ENCODE data around the gene INF2.

INF2 gene

DNA sequence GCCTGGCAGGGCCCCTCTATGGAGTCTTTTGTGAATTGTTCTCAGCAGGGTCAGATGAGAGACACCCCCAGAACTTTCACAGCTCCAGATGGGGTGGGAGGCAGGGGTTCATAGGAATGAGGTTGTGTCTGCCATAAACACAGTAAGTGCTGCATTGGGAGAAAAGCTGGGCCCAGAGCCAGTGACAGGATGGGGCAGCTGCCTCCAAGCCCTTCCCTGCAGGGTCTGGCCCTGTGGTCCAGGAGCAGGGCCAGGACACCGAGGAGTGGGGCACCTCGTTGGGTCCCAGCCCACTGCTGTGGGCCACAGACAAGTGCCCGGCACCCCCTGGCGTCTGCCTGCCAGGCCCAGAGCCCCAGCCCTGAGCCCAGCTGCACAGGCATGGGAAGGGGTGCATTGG, 13.3 kb downstream of the INF2 start:
- no peak for DNase-seq (ENCODE audit: low read depth, low spot score)

DNA sequence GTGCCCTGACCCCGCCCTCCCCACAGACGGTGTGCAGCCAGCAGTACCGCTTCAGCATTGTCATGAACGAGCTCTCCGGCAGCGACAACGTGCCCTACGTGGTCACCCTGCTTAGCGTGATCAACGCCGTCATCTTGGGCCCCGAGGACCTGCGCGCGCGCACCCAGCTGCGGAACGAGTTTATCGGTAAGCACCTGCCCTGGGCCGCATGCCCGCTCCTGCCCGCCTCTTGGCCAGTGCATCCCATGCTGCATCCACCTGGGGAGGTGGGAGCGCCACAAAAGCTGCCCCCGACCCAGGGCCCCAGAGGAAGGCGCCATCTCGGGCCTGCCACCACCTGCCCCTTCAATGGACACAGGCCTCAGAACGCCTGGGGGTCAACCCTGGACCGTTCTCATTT, 13.9 kb downstream of the INF2 start:
- DNase-seq (ENCODE audit: low read depth, low spot score), result no peak

DNA sequence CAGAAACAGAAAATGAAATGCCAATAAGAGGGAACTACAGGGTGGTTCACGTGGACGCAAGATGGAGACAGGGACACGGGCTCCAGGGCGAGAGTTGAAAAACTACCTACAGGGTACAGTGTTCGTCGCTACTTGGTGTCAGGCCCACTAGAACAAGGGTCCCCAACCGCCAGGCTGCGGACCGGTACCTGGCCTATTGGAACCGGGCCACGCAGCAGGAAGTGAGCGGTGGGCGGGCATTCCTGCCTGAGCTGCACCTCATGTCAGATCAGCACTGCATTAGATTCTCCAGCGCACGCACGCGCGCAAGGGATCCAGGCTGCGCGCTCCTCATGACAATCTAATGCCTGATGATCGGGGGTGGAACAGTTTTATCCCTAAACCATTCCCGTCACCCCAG, 14.8 kb downstream of the INF2 start:
- DNase-seq (ENCODE audit: low read depth, low spot score), result no peak

DNA sequence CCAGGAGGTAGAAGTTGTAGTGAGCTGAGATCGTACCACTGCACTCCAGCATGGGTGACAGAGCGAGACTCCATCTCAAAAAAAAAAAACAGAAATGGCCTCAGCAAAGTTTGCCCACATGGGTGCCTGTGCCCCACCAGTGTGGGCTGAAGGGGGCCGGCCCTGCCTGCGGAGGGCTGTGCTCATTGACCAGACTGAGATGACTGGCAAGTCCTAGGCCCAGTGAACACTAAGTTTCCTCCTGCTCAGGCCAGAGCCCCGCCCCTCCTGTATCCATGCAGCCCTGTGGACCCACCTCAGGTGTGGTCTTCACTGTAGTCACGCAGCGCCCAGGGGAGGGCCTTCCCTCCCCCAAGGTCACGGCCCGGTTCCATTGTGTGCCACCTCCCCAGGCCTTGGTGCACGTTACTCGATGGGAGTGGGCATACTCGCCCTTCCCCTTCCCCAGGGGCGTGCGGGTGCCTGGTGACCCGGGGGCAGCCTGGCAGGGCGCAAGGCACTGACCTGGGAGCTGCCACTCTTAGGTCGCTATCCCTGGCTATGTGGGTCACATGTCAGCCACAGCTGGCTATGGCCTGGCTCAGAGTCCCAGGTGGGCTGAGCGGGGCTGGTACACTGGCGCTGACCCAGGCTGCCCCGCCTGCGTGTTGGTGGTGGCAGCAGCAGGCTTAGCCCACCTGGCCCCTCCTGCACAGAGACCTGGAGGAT, 16.1 kb downstream of the INF2 start:
- no peak for DNase-seq (ENCODE audit: low read depth, low spot score)

DNA sequence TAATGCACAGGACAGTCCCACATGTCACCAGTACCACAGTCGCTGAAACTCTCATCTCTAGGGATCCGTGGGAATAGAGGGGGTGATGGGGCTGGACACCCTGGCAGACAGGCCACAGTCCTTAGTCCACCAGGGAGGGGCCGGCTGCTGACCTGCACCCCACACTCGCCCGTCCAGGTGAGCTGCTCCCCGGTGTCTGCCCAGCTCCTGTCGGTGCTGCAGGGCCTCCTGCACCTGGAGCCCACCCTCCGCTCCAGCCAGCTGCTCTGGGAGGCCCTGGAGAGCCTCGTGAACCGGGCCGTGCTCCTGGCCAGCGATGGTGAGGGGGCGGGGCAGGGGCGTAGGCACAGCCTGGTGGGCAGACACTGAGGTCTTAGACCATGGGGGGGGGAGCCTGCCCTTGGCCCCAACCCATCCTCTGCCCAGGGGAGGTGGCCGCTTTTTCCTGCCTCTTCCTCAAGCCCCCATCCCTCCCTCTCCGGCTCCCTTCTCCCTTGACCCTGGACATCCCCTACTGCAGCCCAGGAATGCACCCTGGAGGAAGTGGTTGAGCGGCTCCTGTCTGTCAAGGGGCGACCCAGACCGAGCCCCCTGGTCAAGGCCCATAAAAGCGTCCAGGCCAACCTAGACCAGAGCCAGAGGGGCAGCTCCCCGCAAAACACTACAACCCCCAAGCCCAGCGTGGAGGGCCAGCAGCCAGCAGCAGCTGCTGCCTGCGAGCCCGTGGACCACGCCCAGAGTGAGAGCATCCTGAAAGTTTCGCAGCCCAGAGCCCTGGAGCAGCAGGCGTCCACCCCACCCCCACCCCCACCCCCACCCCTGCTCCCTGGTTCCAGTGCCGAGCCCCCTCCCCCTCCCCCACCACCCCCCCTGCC, 17.6 kb downstream of the INF2 start:
- DNase-seq (ENCODE audit: low read depth, low spot score), result no peak

DNA sequence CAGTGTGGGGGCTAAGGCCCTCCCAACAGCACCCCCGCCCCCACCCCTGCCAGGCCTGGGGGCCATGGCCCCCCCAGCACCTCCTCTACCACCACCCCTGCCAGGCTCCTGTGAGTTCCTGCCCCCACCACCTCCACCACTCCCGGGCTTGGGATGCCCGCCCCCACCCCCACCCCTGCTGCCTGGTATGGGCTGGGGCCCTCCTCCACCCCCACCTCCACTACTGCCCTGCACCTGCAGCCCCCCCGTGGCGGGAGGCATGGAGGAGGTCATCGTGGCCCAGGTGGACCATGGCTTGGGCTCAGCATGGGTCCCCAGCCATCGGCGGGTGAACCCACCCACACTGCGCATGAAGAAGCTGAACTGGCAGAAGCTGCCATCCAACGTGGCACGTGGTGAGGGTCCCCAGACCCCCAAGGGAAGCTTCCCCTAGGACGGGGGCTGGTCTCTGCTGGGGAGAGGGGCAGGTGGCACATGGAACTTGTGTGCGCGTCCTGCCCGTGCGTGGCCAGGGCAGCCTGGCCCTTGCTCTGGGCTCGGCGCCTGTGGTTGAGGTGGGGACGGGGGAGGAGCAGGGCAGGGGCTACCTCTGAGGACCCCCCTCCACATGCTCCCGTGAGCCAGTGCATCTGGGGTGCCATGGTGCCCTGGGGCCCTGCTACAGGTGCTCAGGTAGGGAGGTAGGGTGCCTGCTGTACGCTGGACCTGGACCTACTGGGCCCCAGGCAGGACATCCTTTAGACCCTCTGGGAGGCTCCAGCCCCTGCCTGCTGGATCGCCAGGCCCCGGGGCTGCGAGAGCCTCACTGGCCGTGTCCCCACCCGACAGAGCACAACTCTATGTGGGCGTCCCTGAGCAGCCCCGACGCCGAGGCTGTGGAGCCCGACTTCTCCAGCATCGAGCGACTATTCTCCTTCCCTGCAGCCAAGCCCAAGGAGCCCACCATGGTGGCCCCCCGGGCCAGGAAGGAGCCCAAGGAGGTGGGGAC, 18.5 kb downstream of the INF2 start:
- DNase-seq (ENCODE audit: low read depth, low spot score), result no peak

DNA sequence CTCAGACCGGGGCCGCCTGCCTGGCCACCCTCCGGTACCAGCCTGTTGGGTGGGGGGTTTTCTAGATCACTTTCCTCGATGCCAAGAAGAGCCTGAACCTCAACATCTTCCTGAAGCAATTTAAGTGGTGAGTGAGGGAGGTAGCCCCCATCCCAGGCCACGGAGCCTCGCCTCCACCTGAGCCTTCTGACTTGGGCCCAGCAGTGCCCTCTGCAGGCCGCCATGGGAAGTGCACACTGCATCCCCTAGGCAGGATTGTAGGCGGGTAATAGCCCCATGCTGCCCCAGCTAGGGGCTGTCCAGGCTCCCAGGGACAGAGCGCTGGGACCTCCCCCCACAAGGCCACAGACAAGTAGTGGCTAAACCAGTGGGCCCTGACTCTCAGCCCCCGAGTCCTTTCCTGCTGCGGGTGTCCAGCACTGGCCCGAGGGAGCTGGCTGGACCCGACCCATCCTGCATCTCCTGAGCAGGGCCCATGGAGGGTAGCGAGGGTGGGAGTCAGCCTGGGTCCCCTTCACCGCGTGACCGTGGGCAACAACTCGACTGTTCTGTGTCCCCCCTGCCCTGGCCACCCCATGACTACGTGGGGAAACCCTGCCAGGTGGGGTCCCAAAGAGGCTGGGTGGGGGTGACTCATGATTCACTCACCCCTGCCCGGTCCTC, 19.3 kb downstream of the INF2 start:
- DNase-seq (ENCODE audit: low read depth, low spot score), result peak; percentile 39

DNA sequence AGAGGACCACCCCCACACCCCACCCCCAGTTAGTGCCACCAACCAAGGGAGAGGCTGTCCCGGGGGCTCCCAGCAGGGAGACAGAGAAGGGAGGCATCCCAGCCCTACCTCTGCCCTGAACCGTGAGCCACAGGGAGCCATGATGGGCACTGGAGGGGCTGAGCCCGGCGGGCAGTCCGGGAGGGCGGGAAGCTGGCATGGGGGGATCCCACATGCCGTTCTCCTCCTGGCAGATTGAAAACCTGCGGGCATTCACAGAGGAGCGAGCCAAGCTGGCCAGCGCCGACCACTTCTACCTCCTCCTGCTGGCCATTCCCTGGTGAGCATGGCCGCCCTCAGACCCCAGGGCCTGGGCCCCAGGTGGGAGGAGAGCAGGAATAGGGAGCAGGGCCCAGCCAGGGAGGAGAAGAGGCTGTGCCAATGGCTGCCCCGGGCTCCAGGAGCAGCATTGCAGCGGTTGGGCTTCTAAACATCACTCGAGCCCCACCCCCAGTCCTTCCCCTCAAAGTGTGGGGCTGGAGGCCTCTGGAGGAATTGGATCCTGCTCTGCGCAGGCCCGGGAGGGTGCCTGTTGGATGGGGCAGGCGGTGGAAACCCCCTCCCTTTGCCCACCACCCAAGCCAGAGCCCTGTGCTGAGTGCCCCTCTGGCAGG, 20.1 kb downstream of the INF2 start:
- DNase-seq (ENCODE audit: low read depth, low spot score), result no peak

DNA sequence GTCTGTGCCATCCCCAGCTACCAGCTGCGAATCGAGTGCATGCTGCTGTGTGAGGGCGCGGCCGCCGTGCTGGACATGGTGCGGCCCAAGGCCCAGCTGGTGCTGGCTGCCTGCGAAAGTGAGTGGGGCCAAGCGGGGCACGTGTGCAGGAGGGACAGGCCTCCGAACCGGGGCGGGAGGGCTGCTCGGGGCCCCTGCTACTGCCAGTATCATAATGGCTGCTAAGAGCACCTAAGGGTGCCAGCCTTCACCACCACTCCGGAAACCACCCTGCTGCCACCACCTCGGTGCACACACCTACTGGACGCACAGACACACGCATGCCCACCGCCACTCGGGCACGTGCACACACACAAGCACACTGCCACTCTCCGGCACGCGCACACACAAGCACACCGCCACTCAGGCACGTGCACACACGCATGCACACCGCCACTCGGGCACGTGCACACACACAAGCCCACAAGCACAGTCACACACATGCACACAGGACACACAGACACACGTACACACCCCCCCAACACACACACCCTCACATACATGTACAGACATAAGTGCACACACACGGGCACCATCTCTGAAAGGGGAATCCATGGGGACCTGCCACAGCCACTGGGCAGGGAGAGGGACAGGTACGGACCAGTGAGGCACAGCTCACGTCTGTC, 20.8 kb downstream of the INF2 start:
- DNase-seq (ENCODE audit: low read depth, low spot score), result no peak

DNA sequence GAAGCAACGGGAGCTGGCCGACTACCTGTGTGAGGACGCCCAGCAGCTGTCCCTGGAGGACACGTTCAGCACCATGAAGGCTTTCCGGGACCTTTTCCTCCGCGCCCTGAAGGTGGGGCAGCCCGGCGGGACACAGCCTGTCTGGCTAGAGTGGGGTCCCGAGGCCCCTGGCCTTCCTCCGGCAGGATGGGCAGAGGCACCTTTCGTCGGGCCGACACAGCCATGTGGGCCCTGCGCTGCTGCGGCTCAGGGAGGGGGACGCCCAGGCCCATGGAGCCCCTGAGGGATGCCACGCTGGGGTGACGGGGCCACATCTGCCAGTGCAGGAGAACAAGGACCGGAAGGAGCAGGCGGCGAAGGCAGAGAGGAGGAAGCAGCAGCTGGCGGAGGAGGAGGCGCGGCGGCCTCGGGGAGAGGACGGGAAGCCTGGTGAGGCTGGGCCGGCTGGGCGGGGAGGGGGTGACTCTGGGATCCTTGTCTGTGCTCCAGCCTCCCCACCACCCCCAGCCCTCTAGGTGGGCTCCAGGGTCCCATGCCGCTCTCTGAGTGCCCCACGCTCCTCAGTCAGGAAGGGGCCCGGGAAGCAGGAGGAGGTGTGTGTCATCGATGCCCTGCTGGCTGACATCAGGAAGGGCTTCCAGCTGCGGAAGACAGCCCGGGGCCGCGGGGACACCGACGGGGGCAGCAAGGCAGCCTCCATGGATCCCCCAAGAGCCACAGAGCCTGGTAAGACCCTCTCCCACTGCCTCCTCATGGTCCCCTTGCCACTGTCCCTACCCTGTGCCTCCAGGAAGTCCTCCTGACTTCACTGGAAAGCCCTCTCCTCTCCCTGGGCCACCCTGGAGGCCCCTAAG, 23.7 kb downstream of the INF2 start:
- DNase-seq (ENCODE audit: low read depth, low spot score), result no peak

DNA sequence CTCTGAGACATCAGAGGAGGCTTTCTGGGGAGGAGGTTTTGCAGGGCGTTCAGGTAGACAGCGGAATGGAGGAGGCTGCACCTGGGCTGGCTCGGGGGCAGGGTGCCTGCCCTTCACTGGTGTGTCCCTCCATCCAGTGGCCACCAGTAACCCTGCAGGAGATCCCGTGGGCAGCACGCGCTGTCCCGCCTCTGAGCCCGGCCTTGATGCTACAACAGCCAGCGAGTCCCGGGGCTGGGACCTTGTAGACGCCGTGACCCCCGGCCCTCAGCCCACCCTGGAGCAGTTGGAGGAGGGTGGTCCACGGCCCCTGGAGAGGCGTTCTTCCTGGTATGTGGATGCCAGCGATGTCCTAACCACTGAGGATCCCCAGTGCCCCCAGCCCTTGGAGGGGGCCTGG, 24.6 kb downstream of the INF2 start:
- DNase-seq (ENCODE audit: low read depth, low spot score), result no peak

DNA sequence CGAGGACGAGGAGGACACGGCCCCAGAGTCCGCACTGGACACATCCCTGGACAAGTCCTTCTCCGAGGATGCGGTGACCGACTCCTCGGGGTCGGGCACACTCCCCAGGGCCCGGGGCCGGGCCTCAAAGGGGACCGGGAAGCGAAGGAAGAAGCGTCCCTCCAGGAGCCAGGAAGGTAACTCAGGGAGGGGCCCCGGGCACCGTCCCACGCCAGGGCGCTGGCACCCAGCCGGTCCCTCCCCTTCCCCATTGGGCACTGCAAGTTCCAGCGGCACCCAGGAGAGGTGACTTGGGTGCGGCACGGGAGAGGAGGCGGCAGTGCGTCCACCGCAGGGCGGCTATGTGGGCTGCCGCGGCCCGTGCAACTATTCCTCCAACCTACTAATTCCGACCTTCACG, 25.3 kb downstream of the INF2 start:
- DNase-seq (ENCODE audit: low read depth, low spot score), result no peak

DNA sequence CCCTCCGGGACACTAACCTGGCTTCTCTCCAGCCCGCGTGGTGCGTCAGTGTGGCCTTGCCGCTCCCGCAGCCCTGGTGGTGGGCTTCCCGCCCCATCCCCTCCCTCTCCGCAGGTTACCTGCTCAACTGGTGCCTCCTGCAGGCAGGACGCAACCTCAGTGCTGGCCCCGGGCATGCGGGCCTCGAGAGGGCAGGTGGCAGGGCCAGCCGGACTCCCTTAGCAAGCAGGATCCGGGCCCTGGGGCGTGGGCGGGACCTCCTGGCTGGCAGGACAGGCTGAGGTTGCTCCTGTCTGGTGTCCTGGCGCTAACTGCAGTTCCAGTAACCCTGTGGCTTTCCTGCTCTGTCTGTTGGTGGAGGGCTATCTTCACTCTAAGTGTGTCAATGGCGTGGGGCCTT, 26.0 kb downstream of the INF2 start:
- no peak for DNase-seq (ENCODE audit: low read depth, low spot score)

DNA sequence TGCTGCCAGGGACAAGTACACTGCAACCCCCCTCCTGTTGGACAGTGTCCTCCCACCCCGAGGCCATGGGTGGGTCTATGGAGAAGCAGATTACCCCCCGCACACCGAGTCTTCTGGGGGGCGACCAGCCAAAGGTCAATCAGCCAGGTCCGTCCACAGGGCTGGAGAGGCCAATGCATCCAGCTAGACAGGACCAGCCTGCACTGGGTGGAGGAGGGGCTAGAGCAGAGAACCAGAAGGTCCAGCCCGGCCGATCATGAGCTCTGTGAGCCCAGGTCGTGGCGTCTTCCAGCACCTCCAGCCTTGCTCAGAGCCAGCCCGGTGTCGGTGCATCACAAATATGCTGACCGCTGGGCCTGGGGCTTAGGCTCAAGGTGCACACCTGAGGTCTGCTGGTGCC, 26.5 kb downstream of the INF2 start:
- no peak for DNase-seq (ENCODE audit: low read depth, low spot score)

DNA sequence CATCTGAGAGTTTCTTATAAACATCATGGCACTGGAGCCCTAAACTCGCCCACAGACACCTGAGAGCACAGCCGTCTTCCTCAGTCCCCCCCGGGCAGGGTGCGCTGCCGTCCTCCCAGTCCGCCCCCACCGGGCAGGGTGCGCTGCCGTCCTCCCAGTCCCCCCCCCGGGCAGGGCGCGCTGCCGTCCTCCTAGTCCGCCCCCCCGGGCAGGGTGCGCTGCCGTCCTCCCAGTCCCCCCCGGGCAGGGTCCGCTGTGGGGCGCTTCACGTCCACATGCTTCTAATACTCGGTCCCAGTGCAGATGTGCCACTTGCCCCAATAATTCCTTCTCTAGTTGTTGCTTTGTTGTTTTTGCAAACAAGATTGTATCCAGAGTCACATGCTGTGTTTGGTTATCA, 27.7 kb downstream of the INF2 start:
- no peak for DNase-seq (ENCODE audit: low read depth, low spot score)

DNA sequence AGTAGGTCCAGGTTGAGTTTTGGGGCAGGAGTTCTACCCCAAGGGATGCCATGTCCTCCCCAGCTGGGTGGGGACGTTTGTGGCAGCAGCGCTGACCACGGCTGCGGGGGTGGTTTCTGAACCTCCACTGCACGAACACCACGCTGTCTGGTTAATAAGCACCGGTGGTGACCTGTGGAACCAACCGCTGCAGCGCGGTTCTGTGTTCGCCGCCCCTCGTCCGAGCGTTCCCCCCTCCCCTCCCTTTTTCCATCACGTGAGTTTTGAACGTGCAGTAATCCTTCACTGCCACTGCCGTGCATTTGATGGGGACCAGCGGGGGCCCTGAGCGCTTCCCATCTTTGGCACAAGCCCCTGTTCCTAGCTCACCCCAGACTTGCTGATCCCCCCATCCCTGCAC, 28.2 kb downstream of the INF2 start:
- DNase-seq (ENCODE audit: low read depth, low spot score), result no peak

DNA sequence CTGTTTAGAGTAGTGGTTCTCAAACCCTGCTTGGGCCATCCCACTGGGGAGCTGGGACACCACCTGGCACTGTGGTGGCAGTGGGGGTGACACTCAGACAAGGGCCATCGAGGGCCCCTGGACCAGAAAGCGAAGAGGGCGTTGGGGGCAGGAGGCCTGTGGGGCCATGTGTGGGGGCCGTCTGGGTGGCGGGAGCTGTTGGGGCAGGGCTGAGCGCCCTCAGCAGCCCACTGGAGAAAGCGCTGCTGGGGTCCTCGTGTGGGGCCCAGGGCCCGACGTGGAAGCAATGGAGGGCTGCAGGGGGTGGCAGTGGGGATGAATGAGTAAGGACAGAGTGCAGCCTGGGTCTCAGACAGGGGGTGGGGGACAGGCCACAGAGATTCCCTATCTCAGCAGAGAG, 28.7 kb downstream of the INF2 start:
- no peak for DNase-seq (ENCODE audit: low read depth, low spot score)

DNA sequence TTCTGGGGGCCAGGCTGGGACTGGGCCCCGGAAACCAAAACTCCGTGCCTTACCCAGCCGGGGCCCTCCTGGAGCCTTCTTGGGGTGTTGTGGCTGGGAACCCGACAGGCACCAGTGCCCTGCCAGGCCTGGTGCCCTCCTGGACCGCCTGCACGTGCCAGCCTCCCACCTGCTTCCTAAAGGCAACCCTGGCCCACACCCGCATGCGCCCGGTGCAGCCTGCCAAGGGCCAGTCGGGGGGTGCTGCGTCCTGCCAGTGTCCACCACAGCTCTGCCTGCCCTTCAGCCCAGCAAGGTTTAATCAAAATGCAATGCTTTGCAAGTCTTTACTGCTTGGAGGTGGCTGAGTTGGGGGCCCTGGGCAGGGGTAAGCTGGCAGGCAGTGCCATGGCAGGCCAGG, 29.5 kb downstream of the INF2 start:
- DNase-seq (ENCODE audit: low read depth, low spot score), result no peak

DNA sequence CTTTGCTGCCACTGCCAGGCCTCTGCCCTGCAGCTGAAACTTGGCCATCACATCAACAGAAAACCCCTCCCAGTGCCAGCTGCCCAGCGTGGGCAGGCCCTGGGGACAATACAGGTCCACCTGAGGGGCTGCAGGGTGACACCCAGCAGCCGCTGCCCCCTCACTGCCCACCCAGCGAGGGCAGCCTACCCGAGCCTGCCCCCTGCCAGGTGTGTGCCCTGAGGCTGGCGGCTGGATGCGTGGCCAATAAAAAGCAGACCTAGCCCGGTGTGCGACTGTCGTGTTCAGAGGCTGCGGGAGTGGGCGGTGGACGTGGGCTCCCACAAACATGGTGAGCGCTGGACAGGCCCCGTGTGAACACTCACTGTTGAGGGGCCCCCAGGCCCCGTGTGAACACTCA, 29.9 kb downstream of the INF2 start:
- DNase-seq (ENCODE audit: low read depth, low spot score), result no peak
